ENCODE data around the gene LARGE1.

Gene LARGE1

GRCh38 chr22:33544707-33545106, 375.6 kb downstream of the LARGE1 start:
- no peak for DNase-seq

DNA sequence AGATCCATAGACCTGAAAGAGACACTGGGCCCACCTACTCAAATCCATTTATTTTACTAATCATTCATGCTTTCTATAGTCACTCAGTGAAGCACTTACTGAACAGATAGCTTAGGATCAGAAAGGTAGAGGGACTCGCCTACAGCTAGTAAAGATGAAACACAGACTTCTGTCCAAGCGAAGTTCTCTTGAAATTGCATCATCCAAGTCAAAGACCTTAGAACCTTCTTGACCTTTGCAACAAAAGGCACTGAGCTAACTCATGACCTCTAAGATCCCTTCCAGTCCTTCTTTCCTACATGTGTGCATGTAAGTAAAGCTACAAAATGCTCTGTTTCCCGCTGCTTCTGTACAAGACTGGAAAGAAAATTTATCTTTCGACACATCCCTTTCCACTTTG, 377.6 kb downstream of the LARGE1 start:
- DNase-seq, result no peak

DNA sequence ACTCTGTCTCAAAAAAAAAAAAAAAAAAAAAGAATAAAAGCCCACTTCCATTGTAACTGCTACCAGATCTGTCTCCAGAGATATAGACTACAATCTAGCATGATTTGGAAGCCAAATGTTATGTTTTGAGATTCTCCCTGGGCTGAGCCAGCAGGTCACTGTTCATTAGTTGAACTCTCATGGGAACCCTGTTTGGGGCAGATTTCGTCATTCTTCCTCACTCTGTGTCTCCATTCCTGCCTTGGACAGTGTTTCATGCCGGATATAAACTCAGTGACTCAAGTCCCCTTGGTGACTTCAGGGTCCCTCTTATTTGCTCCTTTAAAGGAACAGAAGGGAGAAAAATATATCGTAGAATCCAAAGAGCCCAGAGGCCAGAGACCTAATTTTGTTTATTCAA, 378.1 kb downstream of the LARGE1 start:
- no peak for DNase-seq

DNA sequence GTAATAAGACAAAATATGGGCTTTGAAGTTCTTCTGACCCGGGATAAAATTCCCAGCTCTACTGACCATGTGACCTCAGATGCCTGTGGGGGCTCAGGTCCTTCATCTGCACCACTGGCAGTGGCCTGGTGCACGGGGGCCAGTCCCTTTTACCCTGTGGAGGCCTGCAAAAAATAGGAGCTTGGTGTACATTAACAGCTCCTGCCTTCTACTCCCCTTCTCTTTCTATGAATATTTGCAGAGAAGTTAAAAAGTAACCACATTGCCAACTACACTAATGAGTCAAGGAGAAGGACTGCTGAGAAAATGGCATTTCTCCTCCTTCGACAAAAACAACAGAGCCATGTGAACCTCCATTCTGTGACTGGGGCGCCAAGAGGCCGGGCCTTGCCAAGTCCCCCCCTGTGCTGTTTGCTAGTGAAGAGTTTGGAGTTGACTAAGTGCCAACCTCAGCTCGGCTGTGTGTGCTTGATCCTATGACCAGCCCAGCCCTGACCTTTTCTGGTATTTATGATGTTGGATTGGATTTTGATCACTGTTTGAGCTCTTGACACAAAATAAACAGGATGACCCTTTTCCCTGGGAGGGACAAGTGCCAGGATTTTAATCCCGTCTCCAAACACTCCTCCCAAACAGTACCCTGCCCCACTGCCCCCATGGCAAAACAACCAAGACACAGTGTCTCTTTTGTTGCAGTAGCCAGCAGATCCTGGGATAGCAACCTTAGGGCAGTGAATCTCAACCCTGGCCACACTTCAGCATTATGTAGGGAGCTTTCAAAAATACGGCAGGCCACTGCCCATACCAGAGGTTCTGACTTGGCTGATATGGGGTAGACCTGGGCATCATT, 380.1 kb downstream of the LARGE1 start:
- no peak for DNase-seq

DNA sequence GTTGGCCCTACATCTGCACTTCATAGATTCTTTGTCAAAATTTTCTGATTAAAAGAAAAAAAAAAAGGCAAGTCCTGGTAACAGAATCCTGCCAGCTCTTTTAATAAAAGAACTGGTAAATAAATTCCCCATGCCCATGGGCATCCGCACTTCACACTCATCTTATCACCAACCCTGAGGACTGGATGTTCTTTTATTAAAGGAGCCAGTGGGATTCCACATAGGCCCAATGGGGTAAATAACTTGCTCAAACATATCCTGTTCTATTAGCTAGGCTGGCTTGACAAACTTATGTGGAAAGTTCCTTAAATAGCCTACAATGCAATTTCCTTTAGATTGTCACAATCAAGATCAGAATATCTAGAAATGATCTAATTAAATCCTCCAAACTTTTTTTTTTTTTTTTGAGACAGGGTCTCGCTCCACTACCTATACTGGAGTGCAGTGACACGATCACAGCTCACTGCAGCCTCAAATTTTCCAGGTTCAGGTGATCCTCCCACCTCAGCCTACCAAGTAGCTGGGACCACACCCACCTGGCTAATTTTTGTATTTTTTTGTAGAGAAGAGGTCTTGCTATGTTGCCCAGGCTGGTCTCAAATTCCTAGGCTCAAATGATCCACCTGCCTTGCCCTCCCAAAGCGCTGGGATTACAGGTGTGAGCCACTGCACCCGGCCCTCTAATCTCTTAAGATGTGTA, 380.9 kb downstream of the LARGE1 start:
- DNase-seq, result no peak

DNA sequence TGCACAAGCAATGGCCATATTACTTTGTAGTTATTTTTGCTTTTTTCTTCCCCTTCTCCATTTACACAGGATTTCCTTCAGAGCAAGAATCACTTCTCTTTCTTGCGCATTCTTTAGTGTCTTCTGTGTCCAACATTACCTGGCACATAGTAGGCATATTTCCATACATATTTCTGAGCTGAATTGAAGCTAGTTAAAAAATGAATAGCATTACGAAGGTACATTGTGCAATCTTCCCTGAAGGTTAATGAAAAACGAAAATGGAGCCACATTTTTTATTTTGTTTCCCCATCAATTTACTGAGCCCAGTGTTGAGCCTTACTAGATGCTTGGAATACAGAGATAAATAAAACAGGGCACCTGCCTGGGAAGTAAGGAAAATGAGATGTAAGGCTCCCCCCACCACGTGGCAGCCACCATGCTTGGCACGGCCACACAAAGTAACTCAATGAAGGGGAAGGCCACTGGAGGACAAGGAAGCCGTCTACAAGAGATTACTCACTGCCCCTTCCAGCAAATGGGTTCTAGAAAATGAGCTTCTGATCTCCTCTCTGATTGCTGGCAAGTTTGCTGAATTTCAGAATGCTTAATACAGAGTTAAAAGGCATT, 381.9 kb downstream of the LARGE1 start:
- DNase-seq, result no peak

DNA sequence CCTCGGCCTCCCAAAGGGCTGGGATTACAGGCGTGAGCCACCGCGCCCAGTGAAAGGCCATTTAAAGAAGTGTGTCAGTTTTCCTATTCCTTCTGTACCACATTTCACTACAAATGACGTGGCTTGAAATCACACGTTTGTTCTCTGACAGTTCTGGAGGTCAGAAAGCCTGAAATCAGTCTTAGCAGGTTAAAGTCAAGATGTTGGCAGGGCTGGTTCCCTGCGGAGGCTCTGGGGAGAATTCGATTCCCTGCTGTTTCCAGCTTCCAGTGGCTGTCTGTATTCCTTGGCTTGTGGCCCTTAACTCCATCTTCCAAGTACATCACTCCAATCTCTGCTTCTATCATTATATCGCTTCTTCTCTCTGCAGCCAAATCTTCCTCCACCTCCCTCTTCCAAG, 383.2 kb downstream of the LARGE1 start:
- no peak for DNase-seq

- DNase-seq, result no peak
These were observed 384.1 kb downstream of the LARGE1 start for GRCh38 chr22:33535937-33536875.

GRCh38 chr22:33529424-33530113, 390.7 kb downstream of the LARGE1 start:
- no peak for DNase-seq

DNA sequence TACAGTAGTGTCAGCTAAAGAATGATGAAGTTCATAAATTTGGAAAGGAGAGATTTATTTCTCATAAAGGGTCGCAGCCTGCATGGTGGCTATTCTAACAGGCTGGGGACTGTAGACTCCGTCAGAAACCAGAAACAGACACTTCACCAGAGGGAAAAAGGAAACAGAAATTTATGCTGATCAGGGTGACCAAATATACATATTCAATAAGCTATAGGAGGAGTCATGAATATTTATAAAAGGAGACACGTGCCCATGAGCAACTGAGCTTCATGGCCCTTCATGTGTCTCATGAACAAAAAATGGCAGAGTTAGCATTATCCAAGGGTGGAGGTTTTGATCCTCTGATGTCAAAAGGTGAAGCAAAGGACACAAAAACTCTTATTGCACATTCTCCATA, 392.1 kb downstream of the LARGE1 start:
- no peak for DNase-seq

- DNase-seq, result no peak
These were observed 393.7 kb downstream of the LARGE1 start for GRCh38 chr22:33526434-33527107.

DNA sequence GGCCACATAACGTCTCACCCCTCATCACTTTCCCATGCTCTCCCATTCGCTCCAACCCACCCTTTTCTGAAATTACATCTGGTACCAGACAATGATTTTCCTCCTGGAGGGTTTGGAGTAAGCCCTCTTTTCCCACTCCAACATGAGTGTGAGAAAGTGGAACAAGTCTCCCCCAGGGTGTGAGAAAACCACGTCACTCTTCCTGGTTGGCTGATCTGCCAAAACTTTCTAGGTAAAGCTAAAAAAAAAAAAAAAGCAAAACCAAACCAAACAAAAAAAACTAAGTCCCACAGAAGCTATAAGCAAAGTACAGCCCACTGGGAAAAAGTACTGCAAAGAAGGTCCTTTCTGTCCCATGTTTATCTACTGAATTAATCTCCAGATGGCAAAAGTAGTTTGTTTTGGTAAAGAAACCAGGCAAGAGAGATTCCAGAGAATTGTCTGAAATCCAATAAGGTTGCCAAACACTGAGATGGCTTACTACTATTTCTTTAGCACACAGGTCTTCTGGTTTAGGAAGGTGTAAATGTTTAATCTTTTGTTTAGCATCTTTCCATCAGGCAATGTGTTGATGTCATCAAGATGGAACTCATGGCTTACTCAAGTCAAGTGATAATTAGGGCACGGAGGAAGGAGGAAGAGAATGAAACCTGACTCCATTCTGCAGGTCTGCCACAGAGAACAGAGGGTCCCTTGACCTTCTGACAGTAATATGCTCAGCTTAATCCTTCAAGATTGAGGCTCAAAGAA, 395.6 kb downstream of the LARGE1 start:
- DNase-seq, result no peak

DNA sequence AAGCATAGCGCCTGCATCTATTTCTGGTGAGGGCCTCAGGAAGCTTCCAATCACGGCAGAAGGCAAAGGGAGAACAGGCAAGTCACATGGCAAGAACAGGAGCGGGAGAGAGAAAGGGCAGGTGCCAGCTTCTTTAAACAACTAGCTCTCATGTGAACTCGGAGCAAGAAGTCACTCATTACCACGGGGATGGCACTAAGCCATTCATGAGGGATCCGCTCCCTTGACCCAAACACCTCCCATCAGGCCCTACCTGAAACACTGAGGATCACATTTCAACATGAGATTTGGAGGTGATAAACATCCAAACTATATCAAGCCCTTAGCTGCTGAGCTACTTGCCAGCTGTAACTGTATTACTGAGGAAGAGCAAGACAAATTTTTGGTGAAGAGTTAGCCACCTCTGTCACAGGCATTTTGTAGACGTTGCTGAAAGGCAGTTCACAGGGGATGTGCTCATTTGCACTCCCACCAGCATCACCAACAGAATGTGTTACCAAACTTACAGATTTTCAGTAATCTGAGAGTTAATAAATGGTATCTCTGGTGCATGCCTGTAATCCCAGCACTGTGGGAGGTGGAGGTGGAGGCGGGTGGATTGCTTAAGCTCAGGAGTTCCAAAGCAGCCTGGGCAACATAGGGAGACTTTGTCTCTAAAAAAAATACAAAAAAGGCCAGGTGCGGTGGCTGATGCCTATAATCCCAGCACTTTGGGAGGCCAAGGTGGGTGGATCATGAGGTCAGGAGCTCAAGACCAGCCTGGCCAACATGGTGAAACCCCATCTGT, 398.2 kb downstream of the LARGE1 start:
- no peak for DNase-seq

GRCh38 chr22:33520904-33521780, 399.1 kb downstream of the LARGE1 start:
- DNase-seq, result no peak

DNA sequence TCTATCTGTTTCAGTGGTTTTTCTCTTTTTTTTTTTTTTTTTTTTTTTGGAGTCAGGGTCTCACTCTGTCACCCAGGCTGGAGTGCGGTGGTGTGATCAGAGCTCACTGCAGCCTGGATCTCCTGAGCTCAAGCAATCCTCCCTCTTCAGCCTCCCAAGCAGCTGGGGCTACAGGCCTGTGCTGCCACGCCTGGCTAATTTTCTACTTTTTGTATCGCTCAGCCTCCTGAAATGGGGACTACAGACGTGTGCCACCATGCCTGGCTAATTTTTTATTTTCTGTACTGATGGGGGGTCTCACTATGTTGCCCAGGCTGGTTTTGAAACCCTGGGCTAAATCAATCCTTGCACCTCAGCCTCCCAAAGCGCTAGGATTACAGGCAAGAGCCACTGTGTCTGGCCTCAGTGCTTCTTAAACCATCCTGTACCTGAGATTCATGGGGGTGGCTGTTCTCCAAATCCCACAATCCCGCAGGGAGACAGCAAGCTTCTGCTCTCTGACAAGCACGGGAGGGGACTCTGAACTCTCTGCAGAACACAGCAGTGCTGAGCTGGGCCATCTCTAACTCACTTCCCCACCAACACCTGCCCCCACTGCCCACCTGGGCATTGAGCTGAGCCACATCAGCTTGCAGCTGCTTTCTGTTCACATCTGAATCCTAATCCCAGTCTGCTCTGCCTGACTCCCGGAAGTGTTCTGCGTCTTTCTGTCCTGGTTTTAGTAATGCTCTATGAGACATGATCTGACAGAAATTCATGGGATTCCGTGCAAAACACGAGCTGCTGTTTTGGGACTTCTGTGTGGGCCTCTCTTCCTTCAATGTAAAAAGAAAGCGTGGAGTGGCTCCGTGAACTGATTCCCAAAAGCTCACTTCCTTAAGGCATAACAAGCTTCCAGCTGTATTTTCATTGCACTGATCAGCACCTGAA, 400.0 kb downstream of the LARGE1 start:
- no peak for DNase-seq

DNA sequence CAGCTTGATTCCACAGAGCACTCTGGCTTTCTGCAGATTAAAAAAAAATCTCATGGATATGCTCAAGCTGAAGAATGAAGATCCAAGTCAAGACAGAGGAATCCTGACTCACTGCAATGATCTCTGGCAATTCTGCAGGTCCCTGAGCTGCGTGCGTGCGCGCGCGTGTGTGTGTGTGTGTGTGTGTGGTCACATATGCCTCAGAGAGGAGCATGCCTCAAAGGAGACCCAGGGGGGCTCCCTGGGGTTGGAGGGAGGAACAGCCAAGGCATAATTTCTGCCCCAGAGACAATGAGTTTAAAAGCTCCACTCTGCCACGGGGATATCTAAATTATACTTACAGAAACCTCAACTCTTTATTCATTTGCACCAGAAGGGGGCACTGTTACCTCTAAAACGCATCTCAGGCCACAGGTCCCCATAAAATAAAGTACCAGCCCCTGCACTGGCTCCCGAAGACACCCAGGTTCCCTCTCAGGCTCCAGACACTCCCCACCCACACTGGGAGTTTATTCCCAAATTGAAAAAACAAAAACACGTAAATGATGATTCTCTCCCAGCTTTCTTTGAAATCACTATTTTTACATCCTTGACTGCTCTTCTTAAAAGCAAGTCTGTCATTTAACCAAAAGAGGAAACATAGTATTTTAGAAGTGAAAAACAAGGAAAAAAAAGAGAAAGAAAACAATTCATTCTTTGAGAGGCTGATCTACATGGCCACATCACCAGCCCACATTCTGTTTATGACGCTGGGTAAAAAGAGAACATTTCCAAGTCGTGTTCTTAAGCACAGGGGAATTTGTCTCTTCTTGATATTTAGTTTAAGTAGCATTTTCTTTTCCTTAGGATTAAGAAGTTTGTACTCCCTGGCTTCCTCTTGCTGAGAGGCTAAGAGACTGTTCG, 401.0 kb downstream of the LARGE1 start:
- DNase-seq, result no peak

DNA sequence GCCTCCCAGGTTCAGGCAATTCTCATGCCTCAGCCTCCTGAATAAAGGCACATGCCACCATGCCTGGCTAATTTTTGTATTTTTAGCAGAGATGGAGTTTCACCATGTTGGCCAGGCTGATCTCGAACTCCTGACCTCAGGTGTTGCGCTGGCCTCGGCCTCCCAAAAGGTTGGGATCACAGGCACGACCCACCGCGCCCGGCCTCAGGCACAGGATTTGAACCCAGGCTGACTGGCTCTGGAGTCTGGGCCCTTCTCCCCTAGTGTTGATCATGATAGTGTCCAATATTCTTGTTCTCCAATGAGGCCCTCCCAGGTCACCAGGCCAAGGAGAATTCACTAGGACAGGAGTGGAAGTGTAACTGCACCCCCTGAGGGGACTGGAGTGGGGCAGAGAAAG, 401.9 kb downstream of the LARGE1 start:
- no peak for DNase-seq
